NCI-H128 (cell line): Measurements from ENCODE around the gene HSD17B12.
"Not testable (repeated sequence)": the region's sequence is repeated elsewhere in the genome, so short reads cannot be mapped to it uniquely, and the experiment has no call there.

Experiments
- DNase-seq: peaks from one replicate; lab custom pipeline; 2025; ENCODE audit not compliant: unreplicated experiment; lab: John Stamatoyannopoulos, UW

HSD17B12 gene

GRCh38 chr11:43680521-43681400 lies at the start of gene HSD17B12:
HSD17B12 (plus strand) TSS chr11:43680738; CDS start chr11:43680828, 90 bp downstream.
- peak; percentile 96 for DNase-seq

DNA sequence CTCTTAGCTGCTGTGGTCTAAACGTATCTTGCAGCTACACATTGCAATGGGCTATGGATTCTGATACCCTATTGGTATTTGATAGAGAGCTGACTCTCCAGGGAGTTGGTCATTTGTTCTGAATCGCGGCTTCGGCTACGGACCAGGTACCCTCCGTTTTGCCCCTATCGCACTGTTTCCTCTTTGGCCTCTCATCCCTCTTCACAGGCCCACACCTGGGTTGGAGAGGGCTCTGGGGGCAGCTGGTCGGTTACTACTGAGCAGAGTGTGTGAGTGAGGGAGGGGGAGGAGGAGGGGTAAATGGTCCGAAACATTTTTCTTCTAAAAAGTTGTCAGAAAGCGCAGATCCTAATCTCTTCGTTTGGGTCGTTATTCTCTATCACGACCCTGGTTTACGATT lies 48.8 kb upstream of the HSD17B12 start:
- DNase-seq: no peak

DNA sequence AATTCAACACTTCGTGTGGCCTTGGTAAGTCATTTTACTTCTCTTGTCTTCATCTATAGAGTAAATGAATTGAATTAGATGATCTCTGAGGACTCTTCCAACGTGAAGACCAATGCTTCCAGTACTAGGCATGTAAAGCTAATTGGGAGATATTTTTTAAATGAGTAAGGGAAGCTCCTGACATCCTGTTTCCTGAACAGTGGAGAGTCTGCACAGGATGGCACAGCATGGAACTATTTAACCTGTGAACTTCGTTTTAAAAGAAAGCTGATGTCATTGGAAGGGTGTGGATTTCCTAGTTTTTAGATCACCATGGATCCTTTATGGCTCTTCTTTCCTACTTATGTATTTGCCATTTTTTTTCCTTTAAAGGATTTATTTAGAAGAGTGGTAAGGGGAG lies 48.4 kb upstream of the HSD17B12 start:
- no peak for DNase-seq

DNA sequence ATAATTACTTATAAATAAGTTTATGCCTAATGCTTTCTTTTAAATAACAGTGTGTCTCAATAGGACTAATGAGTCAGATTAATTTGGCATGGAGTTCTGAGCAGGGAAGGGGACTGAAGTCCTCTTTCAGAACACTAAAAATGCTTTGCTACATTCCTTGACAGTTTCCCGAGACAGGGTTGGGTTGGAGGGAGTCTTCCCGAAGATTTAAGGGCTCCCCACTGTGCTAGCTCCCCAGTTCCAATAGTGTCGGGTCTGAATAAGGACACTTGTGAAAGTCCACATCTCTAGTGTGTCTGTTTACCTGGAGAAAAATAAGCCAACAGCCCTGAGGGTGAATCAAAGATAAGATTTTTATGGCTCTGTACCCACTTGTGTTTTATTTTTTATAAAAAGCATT lies 41.8 kb upstream of the HSD17B12 start:
- DNase-seq: no peak

DNA sequence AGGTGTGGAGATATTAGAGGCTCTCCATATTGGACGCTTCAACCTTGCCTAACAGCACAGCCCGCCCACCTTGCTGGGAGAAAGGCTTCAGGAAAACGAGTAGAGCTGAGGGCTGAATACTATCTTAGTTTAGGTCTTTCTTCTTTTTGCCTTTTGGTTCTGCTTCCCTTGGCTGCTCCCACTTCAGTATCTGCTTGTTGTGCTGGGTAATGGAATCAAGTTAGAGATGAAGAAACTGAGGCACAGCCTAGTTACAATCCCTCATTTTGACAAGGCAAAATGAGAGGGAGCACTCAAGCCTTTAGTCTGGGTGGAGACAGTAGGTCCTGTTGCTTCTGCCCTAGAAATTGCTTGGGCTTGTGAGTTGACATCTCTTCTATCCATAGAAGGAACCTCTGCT lies 41.3 kb upstream of the HSD17B12 start:
- DNase-seq: no peak

DNA sequence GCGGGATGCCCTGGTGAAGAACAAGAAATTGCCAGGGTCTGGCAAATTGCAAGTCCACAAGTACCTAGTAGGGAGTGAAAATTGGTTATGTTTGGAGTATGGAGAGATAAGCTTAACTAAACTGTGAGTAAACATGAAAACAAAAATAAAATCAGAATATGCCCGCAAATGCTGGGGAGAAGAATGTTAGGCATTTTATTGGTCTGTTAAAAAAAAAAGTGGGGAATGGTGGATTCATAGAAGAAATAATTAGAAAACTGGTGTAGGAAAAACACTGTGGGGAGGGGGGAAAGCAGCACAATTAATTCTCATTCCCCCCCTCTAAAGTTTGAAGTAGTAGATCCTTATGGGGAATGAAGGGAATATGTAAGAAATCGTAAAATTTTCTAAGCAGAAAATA lies 40.6 kb upstream of the HSD17B12 start:
- no peak for DNase-seq

DNA sequence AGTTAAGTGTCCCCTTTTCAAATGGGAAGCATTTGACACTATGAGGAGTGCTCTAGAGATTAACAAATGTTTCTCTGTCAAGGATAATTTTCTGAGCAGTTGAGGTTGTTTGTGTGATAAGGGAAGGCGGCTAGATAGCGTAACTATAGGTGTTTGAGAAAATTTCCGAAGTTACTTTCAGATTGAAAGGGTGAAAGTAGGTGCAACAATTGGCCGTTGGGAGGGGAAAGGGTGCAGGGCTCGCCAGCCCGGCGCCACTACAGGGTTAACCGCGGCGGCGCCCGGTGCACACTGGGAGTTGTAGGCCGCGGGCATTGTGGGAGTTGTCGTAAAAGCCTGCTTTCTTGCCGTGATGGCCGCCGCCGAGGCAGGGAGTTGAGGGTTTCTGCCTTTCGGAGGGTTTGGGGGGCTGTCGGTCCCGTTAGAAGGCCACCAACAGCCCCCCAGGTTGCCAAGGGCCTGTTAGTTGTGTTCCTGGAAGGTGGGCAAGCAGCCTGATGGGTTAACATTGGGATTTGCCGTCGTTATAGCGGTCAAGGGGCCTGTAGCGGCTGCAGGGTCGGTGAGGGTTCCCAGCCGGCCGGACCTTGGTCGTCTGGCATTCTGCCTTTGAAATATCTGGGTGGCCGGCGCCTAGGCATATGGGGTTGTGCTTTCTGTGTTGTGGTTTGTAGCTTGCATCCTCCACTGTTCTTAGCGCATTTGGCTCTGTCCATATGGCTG lies 36.5 kb upstream of the HSD17B12 start:
- DNase-seq: peak; percentile 61

DNA sequence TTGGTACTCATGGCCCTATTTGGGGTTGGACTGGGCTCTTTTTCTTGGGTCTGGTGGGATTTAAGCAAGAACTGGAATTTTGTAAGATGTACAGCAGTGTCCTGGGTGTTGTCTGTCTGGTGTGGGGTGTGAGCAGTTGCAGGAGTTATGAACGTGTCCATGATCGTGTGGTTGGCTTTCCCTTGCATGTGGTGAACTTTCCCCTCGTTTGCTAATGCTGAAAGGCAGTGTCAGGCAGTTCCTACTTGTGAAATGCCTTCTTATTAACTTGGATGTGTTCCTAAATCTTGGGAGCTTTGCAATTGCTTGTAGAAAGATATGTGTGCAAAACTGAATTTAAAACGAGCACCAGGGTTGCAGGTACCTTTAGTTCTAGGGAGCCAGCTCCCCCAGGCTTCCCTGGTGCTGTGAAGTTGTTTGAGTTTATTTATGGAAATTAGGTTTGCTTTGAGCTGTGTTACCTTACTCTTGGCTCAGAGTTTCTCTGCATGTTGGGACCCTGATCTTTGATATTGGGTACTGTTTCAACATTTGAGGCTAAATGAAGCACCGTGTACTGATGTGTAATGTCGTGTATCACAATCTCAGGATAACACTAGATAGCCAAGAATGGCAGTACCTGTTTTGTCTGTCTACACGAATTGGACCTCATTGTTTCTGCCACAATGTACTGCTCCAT lies 35.8 kb upstream of the HSD17B12 start:
- DNase-seq: no peak

GRCh38 chr11:43646767-43647166 lies 33.8 kb upstream of the HSD17B12 start:
- DNase-seq: no peak

GRCh38 chr11:43648888-43649287 lies 31.6 kb upstream of the HSD17B12 start:
- DNase-seq: no peak

DNA sequence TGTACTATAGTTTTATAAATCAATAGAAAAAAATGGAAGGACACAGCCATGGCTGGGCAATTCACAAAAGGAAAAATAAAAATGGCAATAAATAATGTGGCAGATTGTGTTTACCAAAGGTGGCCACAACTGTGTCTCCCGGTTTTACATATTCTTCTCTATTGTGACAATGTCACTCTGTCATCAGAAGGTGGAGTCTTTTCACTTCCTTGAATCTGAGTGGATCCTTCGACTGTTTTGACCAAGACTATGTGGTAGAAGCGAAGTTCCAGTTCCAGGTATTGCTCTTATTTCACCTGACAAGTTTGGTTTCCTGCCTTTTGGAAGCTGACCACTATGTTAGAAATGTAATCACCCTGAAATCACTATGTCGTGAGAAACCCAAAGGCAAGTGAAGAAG lies 31.0 kb upstream of the HSD17B12 start:
- DNase-seq: no peak

GRCh38 chr11:43649921-43650320 lies 30.6 kb upstream of the HSD17B12 start:
- DNase-seq: no peak

DNA sequence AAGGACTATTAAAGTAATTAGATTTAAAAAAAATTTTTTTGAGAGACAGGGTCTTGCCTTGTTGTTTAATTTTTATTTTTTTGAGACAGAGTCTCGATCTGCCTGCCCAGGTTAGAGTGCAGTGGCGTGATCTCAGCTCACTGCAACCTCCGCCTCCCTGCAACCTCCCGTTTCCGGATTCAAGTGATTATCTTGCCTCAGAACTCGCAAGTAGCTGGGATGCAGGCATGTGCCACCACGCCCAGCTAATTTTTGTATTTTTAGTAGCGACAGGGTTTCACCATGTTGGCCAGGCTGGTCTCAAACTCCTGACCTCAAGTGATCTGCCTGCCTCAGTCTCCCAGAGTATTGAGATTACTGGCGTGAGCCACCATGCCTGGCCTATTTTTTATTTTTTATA lies 17.5 kb upstream of the HSD17B12 start:
- not testable (repeated sequence) for DNase-seq

DNA sequence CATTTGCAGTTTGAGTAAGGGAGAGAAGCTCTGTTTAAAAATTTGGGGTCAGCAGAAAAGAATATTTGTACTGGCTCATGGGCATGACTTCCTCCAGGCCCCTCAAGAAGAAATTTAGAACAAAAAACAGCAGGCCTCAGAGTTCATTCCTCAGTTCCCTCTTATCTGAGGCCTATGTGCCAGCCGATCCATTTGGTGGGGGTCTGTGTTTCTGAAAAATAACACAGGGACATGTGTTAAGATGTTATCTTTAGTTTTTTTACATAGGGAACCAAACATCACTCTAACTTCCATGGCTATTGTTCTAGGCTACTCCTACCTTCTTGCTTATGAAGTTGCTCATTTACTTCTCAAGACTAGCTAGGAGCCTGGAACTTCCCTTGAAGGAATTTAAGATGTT lies 16.2 kb upstream of the HSD17B12 start:
- no peak for DNase-seq

DNA sequence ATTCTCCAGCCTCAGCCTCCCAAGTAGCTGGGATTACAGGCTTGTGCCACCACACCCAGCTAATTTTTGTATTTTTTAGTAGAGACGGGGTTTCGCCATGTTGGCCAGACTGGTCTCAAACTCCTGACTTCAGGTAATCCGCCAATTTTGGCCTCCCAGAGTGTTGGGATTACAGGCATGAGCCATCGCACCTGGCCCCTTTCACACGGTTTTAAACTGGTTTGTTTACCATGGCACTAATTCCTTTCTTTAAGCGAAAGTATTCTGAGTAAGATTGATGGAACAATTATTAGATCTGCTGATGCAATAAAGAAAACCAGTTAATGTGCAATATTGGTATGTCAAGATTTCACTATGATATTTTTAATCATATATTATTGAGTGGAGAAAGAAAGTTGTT lies 9.3 kb upstream of the HSD17B12 start:
- DNase-seq: not testable (repeated sequence)

- no peak for DNase-seq
Observed at GRCh38 chr11:43674560-43674959, 6.0 kb upstream of the HSD17B12 start.

GRCh38 chr11:43676933-43677332 lies 3.6 kb upstream of the HSD17B12 start:
- no peak for DNase-seq

- DNase-seq: no peak
Observed at GRCh38 chr11:43681401-43681942, 934 bp downstream of the HSD17B12 start.

DNA sequence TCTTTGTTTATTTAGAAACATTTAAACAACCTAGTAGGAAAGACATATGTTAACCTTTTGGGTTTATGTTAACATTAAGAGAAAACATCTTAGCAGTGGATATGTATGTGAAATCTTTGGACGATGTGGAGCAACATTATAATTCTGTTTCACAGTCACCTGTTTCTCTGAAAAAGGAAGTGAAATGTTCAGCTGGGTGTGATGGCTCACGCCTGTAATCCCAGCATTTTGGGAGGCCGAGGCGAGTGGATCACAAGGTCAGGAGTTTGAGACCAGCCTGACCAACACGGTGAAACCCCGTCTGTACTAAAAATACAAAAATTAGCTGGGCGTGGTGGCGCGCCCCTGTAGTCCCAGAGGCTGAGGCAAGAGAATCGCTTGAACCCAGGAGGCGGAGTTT lies 1.5 kb downstream of the HSD17B12 start:
- not testable (repeated sequence) for DNase-seq

DNA sequence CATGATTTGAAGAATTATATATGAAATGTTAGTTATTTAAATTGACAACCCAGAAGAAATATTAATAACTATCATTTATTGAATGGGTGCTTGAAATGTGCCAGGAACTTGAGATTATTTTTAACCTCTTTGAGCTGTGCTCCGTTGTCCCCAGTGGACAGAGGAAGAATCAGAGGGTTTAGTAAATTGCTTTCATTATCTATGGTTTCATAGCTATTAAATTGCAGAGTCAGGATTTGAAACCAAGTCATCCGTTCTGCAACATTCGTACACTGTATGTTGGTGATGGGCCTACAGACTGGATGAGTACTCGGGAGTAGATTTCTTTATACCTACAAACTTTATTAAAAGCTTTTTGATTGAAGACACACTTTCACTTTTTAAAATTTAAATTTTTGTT lies 4.9 kb downstream of the HSD17B12 start:
- no peak for DNase-seq

- DNase-seq: no peak
Observed at GRCh38 chr11:43686207-43686606, 5.7 kb downstream of the HSD17B12 start.
